Endothelial cell of umbilical vein (primary cell): ENCODE results near the gene DLL3. TPM values are rescaled to one million over a fixed set of nuclear protein-coding genes. Genes with fewer than 3 reads are reported as not detected.

Experiments used
- BruUV-seq: library from RNA; stranded (reverse); fragments of 400-500 nt; replicated peaks from 2 replicates; lab custom pipeline; 2021; lab: Mats Ljungman, UMichigan
- CTCF ChIA-PET: fragments of 300-600, 350-600 bp; sonication (Branson Sonifier 250); formaldehyde crosslinking; loops from one replicate; lab custom pipeline; 2021; ENCODE audit warnings: antibody characterized with exemption, inconsistent platforms; lab: Charles Lee
- POLR2A ChIA-PET: fragments of 300-600, 350-600 bp; sonication (Branson Sonifier 250); formaldehyde crosslinking; loops from one replicate; lab custom pipeline; 2021; ENCODE audit warnings: antibody characterized with exemption, inconsistent platforms; lab: Charles Lee
- DNase-seq: peaks from one replicate; pipeline ENCODE4 v3.0.0-alpha.2; 2011; ENCODE audit warnings: low read depth, low spot score
- FAIRE-seq: peaks from 2 replicates; lab custom pipeline; 2011; peaks lifted over from hg19 to GRCh38; lab: Jason Lieb, UNC
- H2AFZ ChIP-seq: 2 replicates; pipeline ENCODE4 v1.6.0; 2012; ENCODE audit warnings: low read depth, low read length, control low read depth, inconsistent platforms
- H3K27ac ChIP-seq: 2 replicates; pipeline ENCODE4 v1.5.1; 2011; ENCODE audit warnings: low read depth, mild to moderate bottlenecking, control low read depth, low read length, moderate library complexity; ENCODE audit not compliant: insufficient read depth
- H3K27me3 ChIP-seq, 2 experiments: 2 replicates each; pipeline versions ENCODE4 v1.6.0 to v1.6.1; 2011; ENCODE audit warnings: low read length in 2 of 2, mixed read lengths in 1 of 2; ENCODE audit not compliant: control insufficient read depth in 2 of 2, insufficient read depth in 2 of 2
- H3K36me3 ChIP-seq, 2 experiments: 2 replicates in 1 of 2; 3 replicates in 1 of 2; pipeline ENCODE4 v1.5.1; 2011; ENCODE audit warnings: low read length in 2 of 2, mild to moderate bottlenecking in 1 of 2, moderate library complexity in 1 of 2; ENCODE audit not compliant: control insufficient read depth in 2 of 2, insufficient read depth in 2 of 2; ENCODE audit errors: extremely low read depth in 1 of 2
- H3K4me1 ChIP-seq: 3 replicates; pipeline ENCODE4 v1.5.1; 2011; ENCODE audit warnings: mild to moderate bottlenecking, low read length; ENCODE audit not compliant: control insufficient read depth, insufficient read depth; ENCODE audit errors: extremely low read depth
- H3K4me2 ChIP-seq: 2 replicates; pipeline ENCODE4 v1.6.1; 2011; ENCODE audit warnings: low read length, control low read depth, mixed read lengths; ENCODE audit not compliant: insufficient read depth
- H3K4me3 ChIP-seq, 3 experiments: fragments of 200-600 bp in 1 of 3; sonication (generic), shearing (Covaris generic) in 1 of 3; replicated peaks in 1 of 3; 2 replicates each; pipeline ENCODE4 v1.5.1; 2011 to 2016; ENCODE audit warnings: control low read depth in 3 of 3, low read length in 3 of 3, mild to moderate bottlenecking in 2 of 3, inconsistent platforms in 1 of 3, low read depth in 1 of 3, moderate library complexity in 1 of 3; ENCODE audit not compliant: insufficient read depth in 1 of 3
- H3K79me2 ChIP-seq: 2 replicates; pipeline ENCODE4 v1.6.0; 2012; ENCODE audit warnings: low read length, inconsistent platforms; ENCODE audit not compliant: control insufficient read depth, insufficient read depth
- H3K9ac ChIP-seq: replicated peaks from 2 replicates; pipeline ENCODE3; 2011; ENCODE audit warnings: low read length, control low read depth; ENCODE audit not compliant: insufficient read depth; ENCODE audit errors: extremely low read depth
- H3K9me1 ChIP-seq: replicated peaks from 3 replicates; pipeline ENCODE4 v1.6.0; 2011; ENCODE audit warnings: mild to moderate bottlenecking, low read length; ENCODE audit not compliant: control insufficient read depth, insufficient read depth; ENCODE audit errors: extremely low read depth
- H3K9me3 ChIP-seq: replicated peaks from 2 replicates; pipeline ENCODE4 v1.5.1; 2012; ENCODE audit warnings: low read length, inconsistent platforms; ENCODE audit not compliant: control insufficient read depth, insufficient read depth
- H4K20me1 ChIP-seq: replicated peaks from 2 replicates; pipeline ENCODE3; 2011; ENCODE audit warnings: mild to moderate bottlenecking, low read length; ENCODE audit not compliant: control insufficient read depth, insufficient read depth; ENCODE audit errors: extremely low read depth
- CTCF ChIP-seq, 2 donors: IDR thresholded peaks; 1 replicate in 1 of 2; 2 replicates in 1 of 2; pipeline ENCODE4 v1.5.1; 2011; ENCODE audit warnings: low read length in 2 of 2, mild to moderate bottlenecking in 2 of 2, moderate library complexity in 2 of 2, control low read depth in 1 of 2, inconsistent platforms in 1 of 2, low read depth in 1 of 2; ENCODE audit not compliant: insufficient read depth in 1 of 2; ENCODE audit errors: extremely low read depth in 1 of 2
- FOS ChIP-seq: IDR thresholded peaks from 2 replicates; pipeline ENCODE4 v1.6.1; 2011; ENCODE audit warnings: mild to moderate bottlenecking, low read length, moderate library complexity, borderline replicate concordance; ENCODE audit not compliant: insufficient read depth
- GATA2 ChIP-seq: IDR thresholded peaks from 2 replicates; pipeline ENCODE4 v1.7.0; 2011; ENCODE audit warnings: low read depth, mild to moderate bottlenecking, moderate library complexity, mixed read lengths, low read length; ENCODE audit not compliant: insufficient read length, insufficient read depth
- MAX ChIP-seq: IDR thresholded peaks from 2 replicates; pipeline ENCODE4 v1.6.1; 2011; ENCODE audit not compliant: insufficient read depth, insufficient read length
- MYC ChIP-seq: IDR thresholded peaks from one replicate; pipeline ENCODE4 v1.6.1; 2011; ENCODE audit warnings: mild to moderate bottlenecking, low read depth, low read length
- POLR2AphosphoS5 ChIP-seq: IDR thresholded peaks from 2 replicates; pipeline ENCODE4 v1.6.1; 2012; ENCODE audit warnings: low read depth, mild to moderate bottlenecking, control low read depth, low read length, moderate library complexity; ENCODE audit not compliant: insufficient read depth
- dilution Hi-C: fragments of 300-500 bp; cut with MboI; formaldehyde crosslinking; loops from one replicate; pipeline ENCODE4 v1.15.0; 2019; ENCODE audit warnings: low sequenced_read_pairs; ENCODE audit not compliant: extremely low pct_ligation_motif_present
- intact Hi-C: fragments of 100-400 bp; cut with micrococcal nuclease; formaldehyde crosslinking; loops from one replicate; pipeline ENCODE4 v1.10.0; 2022
- polyA plus RNA-seq, 4 experiments: library from polyadenylated mRNA; depleted of rRNA in 3 of 4; stranded (reverse) in 3 of 4; unstranded in 1 of 4; fragments of >200 nt; gene quantifications; 2 replicates each; pipeline versions ENCODE4 v1.2.1 to v1.2.3, GENCODE V29; 2011 to 2012; ENCODE audit warnings: missing spikeins in 1 of 4
- total RNA-seq: library from RNA; stranded (reverse); gene quantifications from 2 replicates; pipeline ENCODE4 v1.2.3, GENCODE V29; 2021

DLL3 gene
- total and polyA plus RNA-seq, 2 donors (not counting 3 experiments of a cell fraction or from before 2014, with no cell fraction given): 0.40 to 0.73 TPM

GRCh38 chr19:39533003-39533512 is 34.3 kb downstream of the DLL3 start:
- BruUV-seq: no TSS peak
- Histone ChIP-seq H3K4me3 (no peak overlapping the region), H3K9ac (no peak overlapping the region), H3K4me2 (no peak overlapping the region), H3K9me3 (no peaks in the 10 kb centered on the region), H4K20me1 (no peaks in the 10 kb centered on the region), H3K27ac (no peak overlapping the region), H3K4me1 (peaks cover 6% of the 10 kb centered on the region), H2AFZ (no peak overlapping the region), H3K9me1 (no peaks in the 10 kb centered on the region), H3K79me2 (peaks cover 10% of the 10 kb centered on the region), H3K36me3 (no peaks in the 10 kb centered on the region), H3K27me3 (no peaks in the 10 kb centered on the region)
- DNase-seq (no peak), FAIRE-seq (no peak)
- CTCF ChIA-PET: interaction anchor here (1.0 to 4.9 kb wide), 10 partner anchors 9 to 135 kb away, joined by 3 to 80 read pairs (median 6); partner anchors contain the start of gene DLL3
- dilution Hi-C loops (no loop called here), intact Hi-C loops (loop anchor here (10.0 kb wide), 2 partner anchors 88 to 408 kb away; partner anchors contain the start of genes PAK4 and SUPT5H)
- POLR2A ChIA-PET: interaction anchor here (1.1 kb wide), 1 partner anchor 97 kb away, joined by 5 read pairs; the partner anchor contains the start of gene RPS16
- no peak for TF ChIP-seq CTCF (IDR thresholded peaks at IDR 0.05; ENCODE audit: extremely low read depth in 1 of 2, insufficient read depth in 1 of 2, low read depth in 1 of 2, low read length in 2 of 2)
- TF ChIP-seq MYC: no peak
- no peak for TF ChIP-seq POLR2AphosphoS5

- Histone ChIP-seq H3K4me1 (peaks cover 13% of the 10 kb centered on the region), H4K20me1 (peaks cover 4% of the 10 kb centered on the region), H3K4me2 (no peak overlapping the region), H3K4me3 (no peak overlapping the region), H2AFZ (no peak overlapping the region), H3K9me1 (no peaks in the 10 kb centered on the region), H3K9me3 (no peaks in the 10 kb centered on the region), H3K27me3 (no peaks in the 10 kb centered on the region), H3K27ac (no peak overlapping the region), H3K79me2 (peaks cover 16% of the 10 kb centered on the region), H3K36me3 (no peaks in the 10 kb centered on the region), H3K9ac (no peak overlapping the region)
- dilution Hi-C loops: no loop called here
- DNase-seq (no peak), FAIRE-seq (no peak)
- CTCF ChIA-PET: interaction anchor here (0.7 to 4.9 kb wide), 9 partner anchors 8 to 93 kb away, joined by 3 to 80 read pairs (median 3); partner anchors contain the start of gene TIMM50
- intact Hi-C loops: loop anchor here (10.0 kb wide), 2 partner anchors 89 to 409 kb away; partner anchors contain the start of genes PAK4 and SUPT5H
- no peak for TF ChIP-seq GATA2
- TF ChIP-seq FOS: no peak
- TF ChIP-seq CTCF (IDR thresholded peaks at IDR 0.05; ENCODE audit: extremely low read depth in 1 of 2, insufficient read depth in 1 of 2, low read depth in 1 of 2, low read length in 2 of 2): no peak
- no peak for TF ChIP-seq POLR2AphosphoS5
- no peak for TF ChIP-seq MYC
- TF ChIP-seq MAX: no peak
- BruUV-seq: no TSS peak
- POLR2A ChIA-PET: no interaction called here
Observed at GRCh38 chr19:39533791-39534190, 35.0 kb downstream of the DLL3 start.
